Umbilical cord (tissue), 2 donors: Measurements from ENCODE around the gene RAPGEF1. TPM values are rescaled to one million over a fixed set of nuclear protein-coding genes. Genes with fewer than 3 reads are reported as not detected.

Experiments
- DNase-seq: peaks from one replicate; pipeline ENCODE4 v3.0.0-alpha.2; 2015; ENCODE audit warnings: low spot score
- total RNA-seq: library from RNA; depleted of rRNA; stranded (reverse); fragments of >200 nt; gene quantifications from one replicate; pipeline ENCODE4 v1.2.3, GENCODE V29; 2014; ENCODE audit warnings: low replicate concordance; ENCODE audit not compliant: insufficient read depth

Gene RAPGEF1
- total RNA-seq, 1 donor from 2014 or later: 19.3 TPM

GRCh38 chr9:131589124-131589711 lies 150.7 kb downstream of the RAPGEF1 start:
- DNase-seq: no peak

GRCh38 chr9:131588396-131588795 lies 151.5 kb downstream of the RAPGEF1 start:
- DNase-seq: no peak

GRCh38 chr9:131587906-131588305 lies 152.0 kb downstream of the RAPGEF1 start:
- DNase-seq: no peak

GRCh38 chr9:131587331-131587730 lies 152.5 kb downstream of the RAPGEF1 start:
- no peak for DNase-seq

- DNase-seq: no peak
Measured at GRCh38 chr9:131585375-131585774, 154.5 kb downstream of the RAPGEF1 start.

- DNase-seq: no peak
Measured at GRCh38 chr9:131584858-131585257, 155.0 kb downstream of the RAPGEF1 start.

GRCh38 chr9:131583836-131584555 lies 155.9 kb downstream of the RAPGEF1 start:
- no peak for DNase-seq

- no peak for DNase-seq
Measured at GRCh38 chr9:131583337-131583645, 156.6 kb downstream of the RAPGEF1 start.

- no peak for DNase-seq
Measured at GRCh38 chr9:131582466-131583336, 157.2 kb downstream of the RAPGEF1 start.

GRCh38 chr9:131582056-131582455 lies 157.8 kb downstream of the RAPGEF1 start:
- no peak for DNase-seq

GRCh38 chr9:131580358-131580757 lies 159.5 kb downstream of the RAPGEF1 start:
- DNase-seq: no peak

- no peak for DNase-seq
Measured at GRCh38 chr9:131579789-131580211, 160.1 kb downstream of the RAPGEF1 start.

- no peak for DNase-seq
Measured at GRCh38 chr9:131578731-131579504, 161.0 kb downstream of the RAPGEF1 start.

- no peak for DNase-seq
Measured at GRCh38 chr9:131578021-131578420, 161.9 kb downstream of the RAPGEF1 start.

GRCh38 chr9:131577005-131578000 lies 162.6 kb downstream of the RAPGEF1 start:
- DNase-seq: no peak

- no peak for DNase-seq
Measured at GRCh38 chr9:131575946-131576853, 163.7 kb downstream of the RAPGEF1 start.

- no peak for DNase-seq
Measured at GRCh38 chr9:131574730-131575640, 164.9 kb downstream of the RAPGEF1 start.

- DNase-seq: no peak
Measured at GRCh38 chr9:131567910-131568309, 172.0 kb downstream of the RAPGEF1 start.
